ENCODE data around the gene MAP1LC3B2.

The MAP1LC3B2 gene

DNA sequence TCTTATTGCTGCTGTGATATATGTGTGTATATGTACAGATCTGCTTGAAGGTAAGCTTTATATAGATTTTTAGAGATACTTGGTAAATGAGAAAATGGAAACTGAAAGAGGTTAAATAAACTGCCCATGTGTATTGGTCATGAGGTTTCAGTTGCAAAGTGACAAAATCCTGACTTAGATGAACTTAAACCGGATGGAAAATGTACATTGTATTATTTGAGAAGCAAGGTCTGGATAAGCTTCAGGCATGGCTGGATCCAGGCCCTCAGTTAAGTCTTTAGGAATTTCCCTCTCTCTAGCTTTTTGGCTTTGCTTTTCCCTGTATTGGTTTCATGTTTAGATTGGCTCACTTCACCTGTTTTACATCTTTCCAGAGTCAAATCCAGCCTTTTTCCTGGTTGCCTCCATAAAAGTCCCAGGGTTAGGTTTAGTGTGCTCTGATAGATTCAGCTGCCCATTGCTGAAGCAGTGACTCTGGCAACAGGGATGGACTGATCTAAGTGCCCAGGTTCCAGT lies 21.0 kb upstream of the MAP1LC3B2 start:
- no peak for DNase-seq

DNA sequence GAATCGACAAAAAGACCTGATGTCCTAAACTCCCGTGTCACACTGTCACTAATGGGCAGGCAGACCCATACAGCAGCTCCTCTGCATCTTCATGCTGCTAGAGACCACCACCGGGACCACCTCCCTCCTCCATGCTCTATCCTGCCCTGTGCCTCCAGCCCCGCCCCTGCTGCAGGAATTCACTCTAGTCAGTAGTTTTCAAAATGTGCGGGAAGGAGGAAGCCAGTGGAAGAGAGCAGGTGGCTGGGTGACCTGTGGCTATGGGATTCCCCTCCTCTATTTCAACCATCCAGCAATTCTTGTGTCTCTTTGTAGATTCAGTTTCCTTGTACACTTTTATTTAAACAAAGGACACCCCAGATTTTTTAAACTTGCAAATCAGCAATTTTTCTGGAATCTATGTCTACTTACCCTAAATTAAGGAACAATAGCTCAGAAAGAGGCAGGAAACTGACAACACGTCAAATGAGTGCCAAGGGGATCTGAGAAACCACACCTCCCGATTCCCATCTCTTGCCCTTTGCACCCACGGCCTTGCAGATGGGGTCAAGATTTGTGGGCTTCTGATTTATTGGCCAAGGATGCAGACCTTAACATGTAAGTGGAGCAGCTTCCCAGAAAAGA lies 20.4 kb upstream of the MAP1LC3B2 start:
- no peak for DNase-seq

DNA sequence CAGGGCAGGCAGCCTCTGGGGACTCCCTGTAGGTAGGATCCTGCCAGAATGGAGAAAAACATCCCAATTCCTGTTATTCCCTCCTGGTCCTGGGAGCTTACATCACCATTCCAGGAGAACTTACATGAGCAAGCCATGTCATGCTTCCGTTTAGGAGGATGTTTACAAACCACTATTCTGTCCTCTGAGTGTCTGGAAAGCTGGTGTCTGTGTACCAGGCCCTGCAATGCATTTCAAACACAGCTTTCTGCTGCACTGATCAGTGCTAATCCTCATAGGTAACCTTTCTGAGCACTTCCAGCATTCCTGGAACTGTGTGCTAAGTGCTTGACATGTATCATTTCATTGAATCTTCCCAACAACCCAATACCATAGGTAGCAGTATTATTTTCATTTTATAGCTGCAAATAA lies 19.8 kb upstream of the MAP1LC3B2 start:
- no peak for DNase-seq

DNA sequence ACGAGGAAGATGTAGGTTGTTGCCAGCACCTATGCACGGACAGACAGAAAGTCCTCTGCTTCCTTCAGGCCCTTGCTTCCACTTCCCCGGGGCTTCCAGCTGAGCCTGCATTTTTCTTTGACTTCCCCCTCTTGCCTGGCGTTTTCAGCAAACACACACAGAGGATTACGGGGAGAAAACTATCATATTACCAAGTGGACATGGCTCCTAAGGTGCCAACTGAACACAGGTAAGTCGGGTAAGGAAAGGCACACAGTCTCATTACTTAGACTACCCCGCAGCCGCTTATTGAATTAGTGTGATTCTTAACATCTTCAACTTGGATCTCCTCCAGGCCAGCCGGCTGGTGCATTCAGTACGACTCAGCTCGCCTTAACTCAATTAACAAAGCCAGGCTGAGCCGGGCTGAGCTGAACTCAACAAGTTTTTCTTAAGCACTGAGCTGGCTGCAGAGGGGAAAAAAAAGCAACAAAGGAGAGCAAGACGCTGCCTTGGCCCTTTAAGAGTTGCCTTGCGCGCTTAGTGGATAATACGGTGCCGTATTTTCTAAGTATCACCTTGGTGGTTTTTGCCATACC lies 19.2 kb upstream of the MAP1LC3B2 start:
- DNase-seq: peak; percentile 46 to 86

DNA sequence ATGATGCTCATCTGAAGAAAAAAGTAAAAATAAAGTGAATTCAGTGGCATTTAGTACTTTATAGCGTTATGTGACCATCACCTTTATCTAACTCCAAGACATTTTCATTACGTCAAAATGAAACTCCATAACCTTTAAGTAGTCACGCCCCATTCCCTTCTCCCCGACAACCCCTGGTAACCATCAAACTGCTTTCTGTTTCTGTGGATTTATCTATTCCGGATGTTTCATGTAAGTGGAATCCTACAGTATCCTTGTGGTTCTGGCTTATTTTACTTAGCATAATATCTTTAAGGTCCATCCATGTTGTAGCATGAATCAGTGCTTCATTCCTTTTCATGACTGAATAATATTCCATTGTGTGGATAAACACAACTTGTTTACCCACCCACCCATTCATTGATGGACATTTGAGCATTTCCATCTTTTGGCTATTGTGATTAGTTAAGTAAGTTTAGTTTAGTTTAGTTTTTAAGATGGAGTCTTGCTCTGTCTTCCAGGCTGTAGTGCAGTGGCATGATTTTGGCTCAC lies 18.5 kb upstream of the MAP1LC3B2 start:
- DNase-seq: no peak

DNA sequence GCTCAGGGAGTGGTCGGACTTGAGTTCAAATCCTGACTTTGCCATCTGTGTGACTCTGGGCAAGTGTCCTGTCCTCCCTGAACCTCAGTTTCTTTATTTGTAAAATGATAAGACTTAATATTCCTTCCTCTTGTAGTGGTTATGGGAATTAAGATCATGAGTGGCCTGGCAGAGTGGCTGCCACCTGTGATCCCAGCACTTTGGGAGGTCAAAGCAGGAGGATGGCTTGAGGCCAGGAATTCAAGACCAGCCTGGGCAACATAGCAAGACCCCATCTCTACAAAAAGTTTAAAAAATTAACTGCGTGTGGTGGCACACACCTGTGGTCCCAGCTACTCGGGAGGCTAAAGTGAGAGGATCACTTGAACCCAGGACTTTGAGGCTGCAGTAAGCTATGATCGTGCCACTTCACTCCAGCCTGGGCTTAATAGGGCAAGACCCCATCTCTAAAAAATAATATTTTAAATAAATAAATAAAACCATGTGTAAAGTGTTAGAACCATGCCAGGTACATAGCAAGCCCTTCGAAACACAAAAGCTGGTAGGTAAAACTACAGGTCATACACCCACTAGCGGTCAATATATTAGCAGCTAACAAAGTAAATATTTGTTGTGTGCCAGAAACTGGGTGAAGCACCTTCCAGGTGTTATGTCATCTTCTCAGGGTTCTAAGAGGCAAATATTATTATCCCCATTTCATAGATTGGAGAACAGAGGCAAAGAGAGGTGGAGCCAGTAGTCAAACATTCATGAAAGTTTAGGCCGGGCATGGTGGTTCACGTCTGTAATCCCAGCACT lies 17.4 kb upstream of the MAP1LC3B2 start:
- no peak for DNase-seq

DNA sequence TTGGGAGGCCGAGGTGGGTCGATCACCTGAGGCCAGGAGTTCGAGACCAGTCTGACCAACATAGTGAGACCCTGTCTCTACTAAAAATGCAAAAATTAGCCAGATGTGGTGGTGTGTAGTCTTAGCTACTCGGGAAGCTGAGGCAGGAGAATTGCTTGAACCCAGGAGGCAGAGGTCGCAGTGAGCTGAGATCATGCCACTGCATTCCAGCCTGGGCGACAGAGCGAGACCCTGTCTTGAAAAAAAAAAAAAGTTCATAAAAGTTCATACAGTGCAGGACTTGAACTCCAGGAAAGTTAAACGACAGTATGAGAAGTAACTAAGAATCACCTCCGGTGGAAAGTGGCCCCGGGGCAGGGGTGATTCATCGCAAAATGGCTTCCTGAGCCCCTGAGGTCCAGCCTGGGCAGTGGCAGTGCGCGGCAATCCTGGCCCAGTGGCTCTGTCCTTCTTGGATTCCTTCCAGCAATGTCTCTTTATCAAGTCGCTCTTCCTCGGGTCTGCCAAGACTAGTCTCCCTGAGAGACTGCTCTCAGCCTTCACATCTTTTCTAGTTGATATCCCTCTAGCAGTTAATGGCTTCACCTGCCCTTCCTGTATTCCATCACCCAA lies 16.7 kb upstream of the MAP1LC3B2 start:
- DNase-seq: no peak

DNA sequence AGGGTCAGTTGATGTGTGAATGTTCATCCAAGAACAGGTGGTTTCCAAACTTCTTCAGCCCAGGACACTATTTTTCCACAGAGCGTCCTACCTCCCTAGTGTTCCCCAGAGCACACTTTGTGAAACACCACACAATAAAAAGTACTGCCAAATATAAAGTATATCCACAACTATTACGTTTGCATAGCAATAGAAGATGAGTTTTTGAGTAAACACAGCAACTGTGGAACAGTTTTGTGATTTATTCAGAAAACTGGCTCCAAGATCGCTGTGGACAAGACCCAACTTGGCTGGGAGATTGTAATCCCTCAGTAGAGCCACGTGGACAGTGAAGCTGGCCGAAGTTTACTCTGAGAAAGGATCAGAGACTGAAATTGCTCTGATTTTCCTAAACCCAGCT lies 14.5 kb upstream of the MAP1LC3B2 start:
- no peak for DNase-seq

DNA sequence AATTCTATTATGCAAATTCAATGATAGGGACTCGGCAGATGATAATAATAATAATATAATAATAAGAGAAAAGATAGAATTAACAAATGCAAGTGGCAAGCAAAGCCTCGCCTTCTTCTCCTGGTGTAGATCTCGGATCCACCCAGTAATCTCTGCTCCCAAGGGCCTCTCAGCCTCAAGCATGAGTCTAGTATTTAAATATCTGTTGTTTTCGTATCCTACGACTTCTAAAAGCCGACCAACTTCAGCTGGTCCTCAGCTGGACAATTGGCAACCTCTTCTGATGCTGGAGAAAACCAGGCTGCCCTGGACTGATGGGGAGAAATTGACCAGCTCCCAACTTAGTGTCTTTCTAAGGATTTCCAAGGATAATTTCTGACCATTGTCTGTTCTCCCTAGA lies 14.0 kb upstream of the MAP1LC3B2 start:
- no peak for DNase-seq

DNA sequence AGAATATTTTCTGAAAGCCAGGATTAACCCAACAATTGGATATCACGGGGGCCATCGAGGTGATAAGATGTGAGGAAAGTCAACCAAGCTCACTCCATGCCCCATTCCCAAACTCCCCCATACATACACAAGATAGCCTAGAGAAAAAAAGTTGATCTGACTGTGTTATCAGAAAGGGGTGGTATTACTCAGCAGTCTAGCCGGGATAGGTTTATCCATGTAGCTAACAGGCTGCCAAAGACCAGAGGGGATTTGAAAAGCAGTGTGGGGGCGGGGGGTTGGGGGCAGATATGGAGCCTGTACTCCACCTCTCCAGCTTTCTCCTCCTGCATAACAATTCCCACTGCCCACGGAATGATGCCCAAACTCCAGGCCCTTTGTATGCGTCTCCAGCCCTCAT lies 13.2 kb upstream of the MAP1LC3B2 start:
- no peak for DNase-seq

DNA sequence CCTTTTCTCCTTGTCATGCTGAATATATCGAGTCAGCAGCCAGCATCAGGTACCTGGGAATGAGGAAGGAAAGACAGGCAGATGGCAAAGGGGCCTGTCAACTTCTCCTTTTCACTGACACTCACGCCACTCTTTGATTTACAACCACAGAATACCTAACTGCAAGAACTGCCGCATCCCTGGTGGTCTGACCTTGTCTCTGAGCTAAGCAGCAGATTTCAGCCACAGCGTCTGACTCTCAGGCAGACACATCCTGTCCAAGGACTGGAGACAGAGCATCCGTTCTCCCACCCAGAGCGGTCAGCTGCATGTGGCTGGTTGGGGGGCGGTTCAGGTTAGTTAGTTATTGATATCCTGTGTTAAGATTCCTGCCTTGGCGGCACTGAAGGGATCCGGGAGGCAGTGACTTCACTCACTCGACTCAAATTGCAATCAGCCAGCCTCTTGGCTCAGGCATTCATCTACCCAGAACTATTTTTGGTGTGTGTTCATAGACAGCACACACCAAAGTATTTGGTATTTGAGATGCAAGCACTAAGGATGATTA lies 11.2 kb upstream of the MAP1LC3B2 start:
- no peak for DNase-seq

DNA sequence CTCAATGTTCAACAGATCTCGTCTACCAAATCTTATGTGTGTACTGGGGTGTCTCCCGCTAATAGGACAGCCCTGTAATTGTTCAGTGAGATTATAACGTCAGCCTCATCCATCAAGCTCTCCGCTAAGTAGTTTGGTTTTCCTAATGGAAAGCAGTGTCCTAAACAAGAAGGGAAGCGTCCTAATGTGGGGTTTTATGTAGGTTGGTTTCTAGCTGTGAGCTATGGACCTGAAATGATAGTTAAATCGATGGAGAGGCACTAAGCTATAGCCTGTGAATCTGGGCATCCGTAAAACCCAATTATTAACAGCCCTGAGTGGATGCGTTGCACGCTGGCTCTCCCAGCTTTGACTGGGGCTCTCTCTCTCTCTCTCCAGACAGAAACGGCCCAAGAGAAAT lies 9.2 kb upstream of the MAP1LC3B2 start:
- DNase-seq: no peak

DNA sequence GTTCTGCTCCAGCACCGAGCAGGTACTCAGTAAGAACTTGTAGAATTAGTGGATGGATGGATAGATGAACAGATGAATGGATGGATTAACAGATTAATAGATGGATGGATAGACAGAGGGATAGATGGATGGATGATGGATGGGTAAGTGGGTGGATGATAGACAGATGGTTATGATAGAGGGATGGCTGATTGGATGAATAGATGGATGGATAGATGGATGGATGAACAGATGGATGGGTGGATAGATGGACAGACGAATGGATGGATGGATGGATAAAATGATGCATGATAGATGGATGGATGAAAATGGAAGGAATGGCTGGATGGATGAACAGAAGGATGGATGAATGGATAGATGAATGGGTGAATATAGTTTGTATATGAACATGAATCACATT lies 8.0 kb upstream of the MAP1LC3B2 start:
- no peak for DNase-seq

DNA sequence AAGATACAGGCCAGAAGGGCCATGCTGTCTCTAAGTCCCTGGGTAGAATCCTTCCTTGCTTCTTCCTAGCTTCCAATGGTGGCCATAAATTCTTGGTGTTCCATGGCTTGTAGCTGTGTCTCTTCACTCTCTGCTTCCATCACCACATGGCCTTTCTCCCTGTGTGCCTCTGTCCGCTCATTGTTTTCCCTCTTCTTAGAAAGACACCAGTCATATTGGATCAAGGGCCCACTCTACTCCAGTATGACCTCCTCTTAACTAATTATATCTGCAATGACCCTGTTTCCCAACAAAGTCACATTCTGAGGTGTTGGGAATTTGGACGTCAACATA lies 7.6 kb upstream of the MAP1LC3B2 start:
- DNase-seq: no peak

DNA sequence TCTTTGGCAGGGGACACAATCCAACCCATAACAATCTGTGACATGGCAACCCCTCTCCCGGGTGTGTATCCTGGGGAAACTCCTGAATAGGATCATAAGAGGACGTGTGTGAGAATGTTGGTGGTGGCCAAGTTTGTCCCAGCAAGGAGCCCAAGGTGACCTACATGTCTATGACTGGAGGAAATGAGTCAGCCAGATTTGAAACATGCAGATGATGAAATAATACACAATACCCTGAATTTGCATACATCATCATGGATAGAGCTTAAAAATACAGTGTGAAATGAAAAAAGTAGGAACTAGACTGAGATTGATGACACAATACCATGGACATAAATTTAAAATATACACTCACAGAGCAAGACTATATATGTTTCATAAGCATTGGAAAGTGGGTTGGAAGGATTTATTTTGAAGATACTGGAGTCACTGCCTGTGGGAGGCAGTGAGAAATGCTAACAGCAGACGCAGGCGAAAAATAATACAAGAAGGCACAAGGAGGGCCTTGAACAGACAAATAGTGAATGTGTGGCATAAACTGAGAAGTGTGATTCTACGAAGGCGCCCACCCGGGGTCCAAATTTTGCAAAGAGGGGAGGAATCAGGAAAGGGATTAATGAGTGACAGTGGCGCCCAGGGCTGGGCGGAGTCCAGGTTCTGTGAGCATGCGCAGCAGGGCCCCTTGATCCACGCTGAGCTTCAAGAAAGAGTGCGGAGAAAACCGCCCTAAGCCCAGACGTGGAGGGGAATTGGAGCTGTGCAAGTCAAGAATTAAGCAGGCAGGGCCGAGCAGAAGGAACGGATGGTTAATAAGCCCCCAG lies 7.0 kb upstream of the MAP1LC3B2 start:
- DNase-seq: no peak

DNA sequence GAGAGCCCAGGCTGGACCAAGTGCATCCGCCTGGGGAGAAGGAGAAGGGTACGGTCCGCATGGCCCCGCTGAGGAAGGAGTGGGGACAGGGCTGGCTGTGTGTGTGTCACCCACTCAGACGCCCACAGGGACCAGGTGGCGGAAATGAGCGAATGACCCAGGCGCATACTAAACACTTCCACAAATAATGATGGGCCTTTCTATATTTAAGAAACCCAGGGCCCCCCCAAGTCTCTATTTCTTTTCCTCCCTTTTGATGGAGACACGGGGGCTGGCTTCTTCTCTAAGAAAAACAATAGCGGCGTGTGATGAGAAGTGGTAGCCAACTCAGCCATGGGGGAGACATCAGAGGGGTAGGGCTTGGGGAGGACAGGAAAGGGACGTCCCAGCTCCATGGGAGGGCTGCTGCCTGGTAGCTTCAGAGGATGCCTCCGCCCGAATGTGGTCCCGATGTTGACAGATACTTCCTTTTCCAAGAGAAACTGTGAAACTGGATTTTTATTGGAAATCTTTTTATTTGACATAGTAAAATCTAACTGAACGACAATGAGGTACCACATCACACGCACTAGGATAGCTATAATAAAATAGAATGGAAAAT lies 6.3 kb upstream of the MAP1LC3B2 start:
- no peak for DNase-seq

DNA sequence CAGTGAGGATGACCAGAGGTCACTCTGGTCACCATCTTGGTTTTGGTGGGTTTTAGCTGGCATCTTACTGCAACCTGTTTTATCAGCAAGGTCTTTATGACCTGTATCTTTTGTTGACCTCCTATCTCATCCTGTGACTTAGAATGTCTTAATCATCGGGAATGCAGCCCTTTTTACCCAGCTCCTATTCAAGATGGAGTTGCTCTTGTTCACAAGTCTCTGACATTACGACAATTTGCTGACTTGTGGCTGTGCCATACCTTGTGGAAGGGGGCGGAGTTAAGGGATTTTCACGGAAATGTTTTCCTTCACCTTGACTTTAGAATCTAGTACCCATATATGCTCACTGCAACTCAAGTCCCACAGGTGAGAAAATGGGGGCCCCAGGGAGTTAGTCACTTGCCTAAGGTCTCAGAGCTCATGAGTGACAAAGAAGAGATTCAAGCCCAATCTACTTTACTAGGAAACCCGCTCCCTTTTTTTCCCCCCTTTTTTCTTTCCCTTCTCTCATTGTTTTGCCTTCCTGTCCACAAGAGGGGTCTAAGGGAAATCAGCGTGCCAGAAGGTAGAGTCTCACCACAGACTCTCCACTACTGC lies 2.7 kb upstream of the MAP1LC3B2 start:
- no peak for DNase-seq

DNA sequence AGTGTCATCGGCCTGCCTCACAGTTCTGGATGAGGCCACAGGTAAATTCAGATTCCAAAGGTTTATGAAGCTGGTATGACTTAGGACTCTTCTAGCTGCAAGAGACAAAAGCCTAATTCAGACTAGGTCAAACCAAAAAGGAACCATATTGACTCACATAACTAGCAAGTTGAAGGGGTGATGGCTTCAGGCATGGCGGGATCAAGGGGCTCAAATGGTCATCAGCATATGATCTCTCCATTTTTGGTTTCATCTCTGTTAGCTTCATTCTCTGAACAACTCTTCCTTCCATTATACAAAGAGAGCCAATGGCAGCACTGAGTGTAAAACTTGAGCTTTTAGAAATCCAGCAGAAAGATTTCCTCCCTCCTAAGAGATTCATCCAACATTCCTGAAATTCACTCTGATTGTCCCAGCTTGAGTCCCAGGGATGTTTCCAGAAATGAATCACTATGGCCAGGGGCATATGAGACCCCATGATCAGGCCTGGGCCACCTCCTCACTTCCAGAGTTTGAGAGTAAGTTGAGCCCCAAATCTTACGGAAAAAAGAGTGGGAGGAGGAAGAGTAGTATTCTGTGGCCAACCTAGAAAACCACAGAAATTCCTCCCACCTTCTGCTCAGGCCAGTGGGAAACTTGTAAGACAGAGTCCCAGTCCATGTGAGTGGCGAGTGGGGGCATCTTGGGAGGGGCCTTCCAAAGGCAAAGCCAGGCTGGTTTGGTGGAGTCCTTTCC lies 2.0 kb upstream of the MAP1LC3B2 start:
- DNase-seq: no peak

DNA sequence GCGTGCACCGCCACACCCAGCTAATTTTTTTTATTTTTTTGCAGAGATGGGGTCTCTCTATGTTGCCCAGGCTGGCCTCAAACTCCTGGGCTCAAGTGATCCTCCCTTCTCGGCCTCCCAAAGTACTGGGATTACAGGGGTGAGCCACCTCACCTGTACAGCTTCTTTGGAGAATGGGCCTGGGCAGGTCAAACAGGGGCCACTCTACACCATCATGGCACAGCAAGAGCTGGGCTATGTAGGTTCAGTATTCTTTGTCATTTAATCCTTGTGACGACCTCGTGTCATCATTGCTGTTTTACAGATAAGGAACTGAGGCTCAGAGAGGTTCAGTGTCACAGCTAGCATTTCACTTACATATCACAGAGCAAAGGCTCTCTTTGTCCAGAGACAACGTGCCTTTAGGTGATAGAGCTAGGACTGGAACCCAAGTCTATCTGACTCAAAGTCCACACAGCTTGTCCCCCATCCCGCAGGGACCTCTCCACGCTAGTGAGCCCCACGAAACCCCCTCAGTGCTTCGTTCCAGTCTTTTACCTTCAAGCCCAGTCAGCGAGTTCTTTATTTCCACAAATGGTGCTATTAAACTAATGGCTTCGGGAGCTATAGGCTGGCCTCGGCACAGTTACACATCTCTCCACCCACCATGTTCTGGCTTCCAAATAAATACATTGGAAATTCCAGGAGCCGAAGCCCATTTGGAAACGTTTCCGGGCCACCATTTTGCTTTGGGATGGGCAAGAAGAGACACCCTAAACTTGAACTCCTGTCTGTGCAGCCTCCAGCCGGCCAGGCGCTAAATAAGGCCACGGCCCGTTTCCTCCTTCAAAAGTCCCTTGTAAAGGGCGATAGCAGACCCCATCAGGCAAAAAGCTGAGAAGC lies 660 bp upstream of the MAP1LC3B2 start:
- no peak for DNase-seq
